Measurements from ENCODE around the gene FAM180A. TPM values are rescaled to one million over a fixed set of nuclear protein-coding genes. Genes with fewer than 3 reads are reported as not detected.

Gene FAM180A
- total RNA-seq, 2 experiments from 2014 or later = not detected

DNA sequence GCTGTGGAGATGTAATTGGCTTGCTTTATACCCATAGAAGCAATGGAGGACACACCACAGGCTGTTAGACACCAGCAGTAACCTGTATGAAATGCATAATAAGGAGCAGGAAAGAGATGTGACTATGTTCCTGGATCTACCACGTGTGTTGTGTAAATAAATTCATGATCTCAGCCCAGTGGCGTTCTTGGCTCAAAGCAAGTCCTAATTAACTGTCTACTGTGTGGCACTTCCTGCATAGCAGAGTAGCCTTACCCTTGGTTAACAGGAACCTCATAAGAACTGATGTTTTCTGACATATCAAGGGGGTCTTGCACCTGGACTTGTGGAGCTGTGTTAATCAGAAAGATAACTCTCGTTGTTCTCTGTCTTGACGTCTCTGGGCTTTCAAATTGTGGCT, 25.7 kb upstream of the FAM180A start:
- no peak for TF ChIP-seq EZH2phosphoT487 (IDR thresholded peaks at IDR 0.05; ENCODE audit: borderline replicate concordance, low read depth, low read length)
- TF ChIP-seq, protein P1, sequence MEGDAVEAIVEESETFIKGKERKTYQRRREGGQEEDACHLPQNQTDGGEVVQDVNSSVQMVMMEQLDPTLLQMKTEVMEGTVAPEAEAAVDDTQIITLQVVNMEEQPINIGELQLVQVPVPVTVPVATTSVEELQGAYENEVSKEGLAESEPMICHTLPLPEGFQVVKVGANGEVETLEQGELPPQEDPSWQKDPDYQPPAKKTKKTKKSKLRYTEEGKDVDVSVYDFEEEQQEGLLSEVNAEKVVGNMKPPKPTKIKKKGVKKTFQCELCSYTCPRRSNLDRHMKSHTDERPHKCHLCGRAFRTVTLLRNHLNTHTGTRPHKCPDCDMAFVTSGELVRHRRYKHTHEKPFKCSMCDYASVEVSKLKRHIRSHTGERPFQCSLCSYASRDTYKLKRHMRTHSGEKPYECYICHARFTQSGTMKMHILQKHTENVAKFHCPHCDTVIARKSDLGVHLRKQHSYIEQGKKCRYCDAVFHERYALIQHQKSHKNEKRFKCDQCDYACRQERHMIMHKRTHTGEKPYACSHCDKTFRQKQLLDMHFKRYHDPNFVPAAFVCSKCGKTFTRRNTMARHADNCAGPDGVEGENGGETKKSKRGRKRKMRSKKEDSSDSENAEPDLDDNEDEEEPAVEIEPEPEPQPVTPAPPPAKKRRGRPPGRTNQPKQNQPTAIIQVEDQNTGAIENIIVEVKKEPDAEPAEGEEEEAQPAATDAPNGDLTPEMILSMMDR (conservative IDR thresholded peaks at IDR 0.05; ENCODE audit: low read length) = no peak

DNA sequence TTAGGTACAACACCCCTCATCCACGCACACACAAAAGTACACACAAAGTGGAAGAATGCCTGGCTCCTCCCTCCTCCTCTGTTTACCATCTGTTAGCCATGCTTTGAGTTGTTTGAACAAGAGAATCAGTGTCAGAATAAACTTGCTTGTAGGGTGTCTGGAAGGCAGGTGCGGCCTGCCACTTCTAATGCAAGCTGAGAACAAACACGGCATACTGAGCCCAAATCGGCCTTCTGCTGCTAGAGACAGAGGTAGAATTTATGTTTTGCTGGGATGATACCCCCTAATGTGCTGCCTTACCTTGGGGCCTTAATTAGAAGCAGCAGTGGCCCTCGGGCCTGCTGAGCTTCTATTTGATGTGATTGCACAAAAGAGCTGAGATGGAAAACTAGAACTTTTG, 24.9 kb upstream of the FAM180A start:
- Histone ChIP-seq H3K9me2 (ENCODE audit: insufficient read depth, low read length) (no peaks in the 10 kb centered on the region), H3K4me1 (ENCODE audit: insufficient read depth, low read length, poor library complexity, severe bottlenecking) (no peaks in the 10 kb centered on the region), H3K4me2 (ENCODE audit: low read length) (no peak overlapping the region), H2AFZ (ENCODE audit: low read length) (no peak overlapping the region), H3K36me3 (ENCODE audit: insufficient read depth, low read length) (no peaks in the 10 kb centered on the region), H3K79me2 (ENCODE audit: insufficient read depth, low read depth, low read length) (no peaks in the 10 kb centered on the region), H3K4me3 (ENCODE audit: low read depth, low read length, poor library complexity, severe bottlenecking) (no peak overlapping the region), H3K27ac (ENCODE audit: low read depth, low read length, poor library complexity, severe bottlenecking) (no peak overlapping the region), H4K20me1 (ENCODE audit: insufficient read depth, low read length) (no peaks in the 10 kb centered on the region), H3K9me3 (ENCODE audit: low read length) (peaks cover 10% of the 10 kb centered on the region; the same call in 1 of the 2 replicates)
- TF ChIP-seq EZH2phosphoT487 (IDR thresholded peaks at IDR 0.05; ENCODE audit: borderline replicate concordance, low read depth, low read length) = no peak
- TF ChIP-seq, protein P1 (conservative IDR thresholded peaks at IDR 0.05; ENCODE audit: low read length) = no peak
- no peak for DNase-seq (ENCODE audit: low spot score)
- no TSS peak for BruUV-seq (replicated peaks)
- intact Hi-C loops (cut with micrococcal nuclease; ENCODE audit: unreplicated experiment) = no loop called here
- ChIA-PET POLR2A (interaction anchor here (0.6 to 1.4 kb wide), 2 partner anchors 244 to 1056 kb away, joined by 3 read pairs; no protein-coding TSS in a partner anchor), CTCF (ENCODE audit: unreplicated experiment) (no interaction called here)

More for the DNA sequence above, 25.7 kb upstream of the FAM180A start:
- no peak overlapping the region for H3K4me2 ChIP-seq (ENCODE audit: low read length)
- DNase-seq (ENCODE audit: low spot score) = no peak
- no peaks in the 10 kb centered on the region for H3K4me1 ChIP-seq (ENCODE audit: insufficient read depth, low read length, poor library complexity, severe bottlenecking)
- H3K27ac ChIP-seq (ENCODE audit: low read depth, low read length, poor library complexity, severe bottlenecking) = no peak overlapping the region
- no peaks in the 10 kb centered on the region for H4K20me1 ChIP-seq (ENCODE audit: insufficient read depth, low read length)
- no peaks in the 10 kb centered on the region for H3K79me2 ChIP-seq (ENCODE audit: insufficient read depth, low read depth, low read length)
- H3K36me3 ChIP-seq (ENCODE audit: insufficient read depth, low read length) = no peaks in the 10 kb centered on the region
- ChIA-PET POLR2A (interaction anchor here (1.4 kb wide), 1 partner anchor 244 kb away, joined by 3 read pairs; no protein-coding TSS in a partner anchor), CTCF (ENCODE audit: unreplicated experiment) (no interaction called here)
- intact Hi-C loops (cut with micrococcal nuclease; ENCODE audit: unreplicated experiment) = no loop called here
- H3K4me3 ChIP-seq (ENCODE audit: low read depth, low read length, poor library complexity, severe bottlenecking) = no peak overlapping the region
- peaks cover 10% of the 10 kb centered on the region; the same call in 1 of the 2 replicates for H3K9me3 ChIP-seq (ENCODE audit: low read length)
- no TSS peak for BruUV-seq (replicated peaks)
- no peak overlapping the region for H2AFZ ChIP-seq (ENCODE audit: low read length)
- H3K9me2 ChIP-seq (ENCODE audit: insufficient read depth, low read length) = no peaks in the 10 kb centered on the region

DNA sequence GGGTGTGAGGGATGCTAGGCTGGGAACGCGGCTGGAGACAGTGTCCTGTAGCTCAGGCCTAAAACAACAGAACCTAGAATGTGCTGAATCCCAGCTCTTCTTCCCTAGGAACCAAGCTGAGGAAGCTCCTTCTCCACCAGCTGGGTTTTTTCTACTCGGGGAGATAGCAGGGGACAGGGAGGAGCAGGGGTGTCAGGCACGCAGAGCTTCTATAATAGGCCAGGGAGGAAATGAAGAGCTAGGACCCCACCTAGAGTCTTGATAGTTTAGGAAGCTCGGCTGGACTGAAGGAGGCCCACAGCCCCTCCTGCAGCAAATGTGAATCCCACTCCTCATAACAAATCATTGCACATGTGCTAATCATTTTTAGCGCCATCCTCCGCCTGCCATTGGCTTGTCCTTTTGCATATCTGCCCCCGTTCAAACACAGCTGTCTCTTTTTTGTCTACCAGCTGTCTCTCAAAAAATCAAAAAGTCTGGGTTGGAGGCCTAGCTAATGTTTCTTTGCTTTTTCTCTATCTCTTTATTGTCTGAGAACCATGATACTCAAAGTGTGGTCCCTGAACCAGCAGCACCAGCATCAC, 24.1 kb upstream of the FAM180A start:
- TF ChIP-seq, protein P1 (conservative IDR thresholded peaks at IDR 0.05; ENCODE audit: low read length) = no peak
- TF ChIP-seq EZH2phosphoT487 (IDR thresholded peaks at IDR 0.05; ENCODE audit: borderline replicate concordance, low read depth, low read length) = no peak
- H3K4me1 ChIP-seq (ENCODE audit: insufficient read depth, low read length, poor library complexity, severe bottlenecking) = no peaks in the 10 kb centered on the region
- no peaks in the 10 kb centered on the region for H3K9me2 ChIP-seq (ENCODE audit: insufficient read depth, low read length)
- no peaks in the 10 kb centered on the region for H4K20me1 ChIP-seq (ENCODE audit: insufficient read depth, low read length)
- H2AFZ ChIP-seq (ENCODE audit: low read length) = no peak overlapping the region
- no peaks in the 10 kb centered on the region for H3K79me2 ChIP-seq (ENCODE audit: insufficient read depth, low read depth, low read length)
- no peak overlapping the region for H3K4me2 ChIP-seq (ENCODE audit: low read length)
- intact Hi-C loops (cut with micrococcal nuclease; ENCODE audit: unreplicated experiment) = no loop called here
- BruUV-seq (replicated peaks) = no TSS peak
- H3K4me3 ChIP-seq (ENCODE audit: low read depth, low read length, poor library complexity, severe bottlenecking) = no peak overlapping the region
- ChIA-PET CTCF (ENCODE audit: unreplicated experiment) (no interaction called here), POLR2A (interaction anchor here (0.9 kb wide), 1 partner anchor 12 kb away, joined by 3 read pairs; no protein-coding TSS in a partner anchor)
- peaks cover 6% of the 10 kb centered on the region; the same call in 1 of the 2 replicates for H3K9me3 ChIP-seq (ENCODE audit: low read length)
- no peaks in the 10 kb centered on the region for H3K36me3 ChIP-seq (ENCODE audit: insufficient read depth, low read length)
- no peak for DNase-seq (ENCODE audit: low spot score)
- H3K27ac ChIP-seq (ENCODE audit: low read depth, low read length, poor library complexity, severe bottlenecking) = no peak overlapping the region
